HG03060 (cell line): ENCODE results near the gene NTRK2.
"Not testable (repeated sequence)": the region's sequence is repeated elsewhere in the genome, so short reads cannot be mapped to it uniquely, and the experiment has no call there.

Experiments used
- ATAC-seq: cut with Tn5 transposase; IDR thresholded peaks from one replicate; pipeline ENCODE4 v1.9.1; 2021; ENCODE audit warnings: low read depth, moderate number of reproducible peaks; ENCODE audit not compliant: unreplicated experiment

NTRK2 gene

GRCh38 chr9:85041466-85042137 lies 372.1 kb downstream of the NTRK2 start:
- ATAC-seq, result no peak

- ATAC-seq, result no peak
Observed at GRCh38 chr9:85042981-85043647, 373.6 kb downstream of the NTRK2 start.

GRCh38 chr9:85045271-85045670 lies 375.7 kb downstream of the NTRK2 start:
- no peak for ATAC-seq

GRCh38 chr9:85046475-85046874 lies 376.9 kb downstream of the NTRK2 start:
- no peak for ATAC-seq

- ATAC-seq, result no peak
Observed at GRCh38 chr9:85053206-85053786, 383.8 kb downstream of the NTRK2 start.

GRCh38 chr9:85054017-85054416 lies 384.5 kb downstream of the NTRK2 start:
- no peak for ATAC-seq

GRCh38 chr9:85055506-85056202 lies 386.1 kb downstream of the NTRK2 start:
- ATAC-seq, result no peak

- ATAC-seq, result no peak
Observed at GRCh38 chr9:85056203-85056572, 386.7 kb downstream of the NTRK2 start.

GRCh38 chr9:85061969-85062368 lies 392.4 kb downstream of the NTRK2 start:
- no peak for ATAC-seq

GRCh38 chr9:85062385-85063022 lies 393.0 kb downstream of the NTRK2 start:
- ATAC-seq, result no peak

- ATAC-seq, result no peak
Observed at GRCh38 chr9:85064811-85065371, 395.4 kb downstream of the NTRK2 start.

GRCh38 chr9:85067792-85068191 lies 398.3 kb downstream of the NTRK2 start:
- ATAC-seq, result no peak

- ATAC-seq, result not testable (repeated sequence)
Observed at GRCh38 chr9:85069421-85069820, 399.9 kb downstream of the NTRK2 start.
